GM06990 (cell line): Measurements from ENCODE around the gene CDRT4.

Experiments used
- DNase-seq: peaks from one replicate; pipeline ENCODE4 v3.0.0-alpha.2; 2011; ENCODE audit not compliant: insufficient read length; ENCODE audit errors: extremely low read depth
- H3K27me3 ChIP-seq: replicated peaks from 2 replicates; pipeline ENCODE4 v1.6.0; 2011; ENCODE audit warnings: low read length; ENCODE audit not compliant: control insufficient read depth, insufficient read depth
- H3K36me3 ChIP-seq: 2 replicates; pipeline ENCODE4 v1.5.1; 2011; ENCODE audit warnings: low read length; ENCODE audit not compliant: control insufficient read depth, insufficient read depth
- H3K4me3 ChIP-seq: replicated peaks from 2 replicates; pipeline ENCODE4 v1.5.1; 2011; ENCODE audit warnings: low read depth, mild to moderate bottlenecking, control low read depth, low read length
- TF ChIP-seq, protein P1 (sequence below): IDR thresholded peaks from 2 replicates; pipeline ENCODE4 v1.5.1; 2011; ENCODE audit warnings: low read length, control low read depth, mild to moderate bottlenecking, inconsistent platforms; ENCODE audit not compliant: insufficient read depth, poor library complexity, severe bottlenecking

Gene CDRT4

DNA sequence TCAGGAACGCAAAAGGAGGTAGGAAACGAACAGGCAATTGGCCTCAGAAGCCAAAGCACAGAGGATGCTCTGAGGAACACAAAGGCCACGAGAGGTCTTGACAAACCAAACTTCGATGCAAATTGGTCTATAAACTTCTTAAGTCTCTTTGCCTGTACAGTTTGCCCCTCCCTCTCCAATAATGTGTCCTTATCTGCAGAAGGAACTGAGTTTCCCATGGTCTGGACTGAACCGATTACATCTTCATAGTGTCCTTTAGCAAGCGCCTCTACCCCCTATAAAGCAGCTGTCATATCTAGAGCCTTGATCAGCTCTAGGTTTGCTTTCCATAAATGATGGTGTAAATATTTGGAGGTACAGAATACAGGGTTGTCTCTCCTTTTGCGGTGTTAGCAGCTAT lies 3.1 kb upstream of the CDRT4 start:
- TF ChIP-seq, protein P1, sequence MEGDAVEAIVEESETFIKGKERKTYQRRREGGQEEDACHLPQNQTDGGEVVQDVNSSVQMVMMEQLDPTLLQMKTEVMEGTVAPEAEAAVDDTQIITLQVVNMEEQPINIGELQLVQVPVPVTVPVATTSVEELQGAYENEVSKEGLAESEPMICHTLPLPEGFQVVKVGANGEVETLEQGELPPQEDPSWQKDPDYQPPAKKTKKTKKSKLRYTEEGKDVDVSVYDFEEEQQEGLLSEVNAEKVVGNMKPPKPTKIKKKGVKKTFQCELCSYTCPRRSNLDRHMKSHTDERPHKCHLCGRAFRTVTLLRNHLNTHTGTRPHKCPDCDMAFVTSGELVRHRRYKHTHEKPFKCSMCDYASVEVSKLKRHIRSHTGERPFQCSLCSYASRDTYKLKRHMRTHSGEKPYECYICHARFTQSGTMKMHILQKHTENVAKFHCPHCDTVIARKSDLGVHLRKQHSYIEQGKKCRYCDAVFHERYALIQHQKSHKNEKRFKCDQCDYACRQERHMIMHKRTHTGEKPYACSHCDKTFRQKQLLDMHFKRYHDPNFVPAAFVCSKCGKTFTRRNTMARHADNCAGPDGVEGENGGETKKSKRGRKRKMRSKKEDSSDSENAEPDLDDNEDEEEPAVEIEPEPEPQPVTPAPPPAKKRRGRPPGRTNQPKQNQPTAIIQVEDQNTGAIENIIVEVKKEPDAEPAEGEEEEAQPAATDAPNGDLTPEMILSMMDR: no peak
- no peak for DNase-seq
- Histone ChIP-seq H3K27me3 (no peaks in the 10 kb centered on the region), H3K4me3 (no peak overlapping the region), H3K36me3 (no peaks in the 10 kb centered on the region)

DNA sequence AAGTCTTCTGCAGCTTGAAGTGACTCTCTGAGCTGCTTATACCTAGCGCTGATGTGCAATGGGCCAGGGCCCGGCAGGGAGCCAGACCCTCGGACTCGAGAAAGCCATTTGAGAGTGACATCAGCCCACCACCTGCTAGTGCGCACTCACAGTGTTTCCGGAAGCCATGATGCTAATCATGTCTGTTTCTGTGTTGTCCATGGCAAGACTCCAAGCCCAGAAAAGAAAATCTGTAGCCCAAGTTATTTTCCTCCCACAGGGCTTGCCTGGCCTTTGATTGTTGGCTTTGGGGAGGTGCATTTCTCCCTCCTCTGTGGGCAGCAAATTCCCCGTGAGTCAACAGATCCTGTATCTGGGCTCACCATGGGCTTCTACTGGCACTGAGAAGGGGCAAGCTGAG lies 1.8 kb upstream of the CDRT4 start:
- no peak for DNase-seq
- no peaks in the 10 kb centered on the region for H3K36me3 ChIP-seq

DNA sequence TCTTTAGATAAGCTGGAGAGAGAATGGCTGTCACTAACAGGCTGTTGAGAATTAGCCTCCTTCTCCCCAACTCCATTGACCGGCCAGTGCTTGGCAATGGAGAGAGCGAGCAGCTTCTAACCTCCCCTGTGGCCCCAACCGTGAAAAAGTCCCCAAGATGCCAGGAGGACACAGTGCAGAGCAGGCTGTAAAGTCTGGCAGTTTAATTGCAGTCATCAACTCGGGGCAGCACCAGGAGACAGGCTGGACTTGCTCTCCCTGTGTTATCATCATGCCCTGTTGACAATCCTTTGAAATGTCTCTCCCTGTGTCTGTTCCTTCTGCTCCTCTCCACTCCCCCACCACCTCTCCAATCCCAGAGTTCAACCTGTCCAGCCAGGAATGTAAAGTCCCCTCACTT lies 705 bp upstream of the CDRT4 start:
- TF ChIP-seq, protein P1: no peak
- no peaks in the 10 kb centered on the region for H3K27me3 ChIP-seq
- no peak overlapping the region for H3K4me3 ChIP-seq
- no peak for DNase-seq
- H3K36me3 ChIP-seq: no peaks in the 10 kb centered on the region

More for the DNA sequence above, 1.8 kb upstream of the CDRT4 start:
- no peak overlapping the region for H3K4me3 ChIP-seq
- TF ChIP-seq, protein P1: no peak
- no peaks in the 10 kb centered on the region for H3K27me3 ChIP-seq

DNA sequence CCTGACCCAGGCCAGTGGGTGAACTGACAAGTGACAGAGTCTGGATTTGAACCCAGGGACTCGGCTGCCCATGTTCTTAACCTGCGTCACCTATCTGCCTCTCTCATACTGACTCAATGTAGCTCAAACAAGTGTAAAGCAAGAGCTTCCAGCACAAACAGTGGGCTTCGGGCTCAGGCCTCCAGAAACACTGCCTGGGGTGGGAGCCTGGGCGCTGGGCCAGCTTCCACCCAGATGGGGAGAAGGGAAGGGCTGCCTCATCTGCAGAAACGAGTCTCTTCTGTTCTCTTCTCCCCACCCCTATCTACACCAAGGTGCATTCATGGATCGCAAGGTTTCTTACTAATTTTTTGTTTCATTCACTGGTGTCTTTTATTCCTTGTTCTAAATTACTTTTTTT lies 1.3 kb downstream of the CDRT4 start:
- Histone ChIP-seq H3K36me3 (no peaks in the 10 kb centered on the region), H3K27me3 (no peaks in the 10 kb centered on the region), H3K4me3 (no peak overlapping the region)
- TF ChIP-seq, protein P1: no peak
- no peak for DNase-seq

DNA sequence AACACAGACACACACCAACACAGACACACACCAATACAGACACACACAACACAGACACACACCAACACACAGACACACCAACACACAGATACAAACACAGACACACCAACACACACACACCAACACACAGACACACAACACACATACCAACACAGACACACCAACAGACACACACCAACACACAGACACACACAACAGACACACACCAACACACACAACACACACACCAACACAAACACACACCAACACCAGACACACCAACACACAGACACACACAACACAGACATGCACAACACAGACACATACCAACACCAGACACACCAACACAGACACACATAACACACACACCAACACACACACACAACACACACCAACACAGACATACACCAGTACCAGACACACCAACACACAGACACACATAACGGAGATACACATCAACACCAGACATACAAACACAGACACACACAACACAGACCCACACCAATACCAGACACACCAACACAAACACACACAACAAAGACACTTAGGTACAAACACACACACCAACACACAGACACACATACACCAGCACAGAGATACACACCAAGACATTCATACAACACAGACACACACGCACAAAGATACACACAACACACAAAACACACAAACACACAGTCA lies 2.2 kb downstream of the CDRT4 start:
- H3K4me3 ChIP-seq: no peak overlapping the region
- TF ChIP-seq, protein P1: no peak
- no peaks in the 10 kb centered on the region for H3K36me3 ChIP-seq
- H3K27me3 ChIP-seq: no peaks in the 10 kb centered on the region
- DNase-seq: no peak

DNA sequence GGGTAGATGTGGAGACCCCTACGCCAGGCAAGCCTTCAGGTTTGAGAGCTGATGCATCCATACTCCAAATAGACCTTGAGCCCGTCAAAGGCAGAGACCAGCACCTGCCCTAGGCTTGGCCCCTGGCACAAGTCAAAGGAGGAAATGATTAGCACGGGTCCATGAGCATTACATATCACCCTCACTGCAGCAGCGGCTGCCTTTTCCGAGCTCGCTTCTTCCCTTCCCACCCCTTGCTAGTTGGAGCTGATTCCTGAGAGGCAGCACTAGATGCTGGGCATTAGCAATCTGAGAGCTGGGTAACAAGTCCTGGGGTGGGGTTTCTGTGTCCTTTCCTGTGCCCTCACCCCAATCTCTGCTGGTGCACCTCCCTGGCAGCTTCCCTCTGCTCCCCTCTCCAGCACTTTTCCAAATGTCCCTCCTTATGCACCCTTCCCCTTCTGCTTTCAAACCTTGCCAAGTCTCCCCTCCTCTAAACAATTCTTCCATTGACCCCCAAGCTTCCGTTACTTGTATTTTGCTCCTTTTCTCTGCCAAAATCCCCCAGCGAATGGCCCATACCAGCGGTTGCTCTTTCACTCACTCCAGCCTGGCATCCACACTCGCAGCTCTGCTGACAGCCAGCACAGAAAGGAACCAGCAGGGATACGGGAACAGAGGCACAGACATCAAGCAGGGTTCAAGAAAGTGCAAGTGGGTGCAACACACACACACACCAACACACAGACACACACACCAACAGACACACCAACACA lies 3.0 kb downstream of the CDRT4 start:
- TF ChIP-seq, protein P1: no peak
- no peak for DNase-seq

More for the DNA sequence above, 3.0 kb downstream of the CDRT4 start:
- no peaks in the 10 kb centered on the region for H3K27me3 ChIP-seq
- H3K36me3 ChIP-seq: no peaks in the 10 kb centered on the region
- no peak overlapping the region for H3K4me3 ChIP-seq
